Spleen (tissue), 11 donors: ENCODE measurements around the gene TAS2R30. TPM values are rescaled to one million over a fixed set of nuclear protein-coding genes. Genes with fewer than 3 reads are reported as not detected.

Experiments
- DNase-seq: peaks from one replicate; pipeline ENCODE4 v3.0.0-alpha.2; 2020
- H3K27ac ChIP-seq, 8 donors: fragments of 200-600 bp; sonication (generic) in 7 of 8; 1 replicate in 4 of 8; 2 replicates in 4 of 8; pipeline versions ENCODE4 v1.5.0 to v1.8.0; 2016 to 2021; ENCODE audit warnings: inconsistent platforms in 4 of 8, mild to moderate bottlenecking in 4 of 8, moderate library complexity in 1 of 8
- H3K27me3 ChIP-seq, 7 donors: fragments of 200-600 bp; sonication (generic) in 6 of 7; replicated peaks in 1 of 7; 1 replicate in 4 of 7; 2 replicates in 3 of 7; pipeline versions ENCODE4 v1.5.0 to v1.8.0; 2016 to 2021; ENCODE audit warnings: inconsistent platforms in 3 of 7, mild to moderate bottlenecking in 1 of 7
- H3K36me3 ChIP-seq, 6 donors: fragments of 200-600 bp; sonication (generic) in 5 of 6; 1 replicate in 4 of 6; 2 replicates in 2 of 6; pipeline versions ENCODE4 v1.5.0 to v1.8.0; 2016 to 2021; ENCODE audit warnings: inconsistent platforms in 2 of 6
- H3K4me1 ChIP-seq, 6 donors: fragments of 200-600 bp; sonication (generic) in 5 of 6; 1 replicate in 3 of 6; 2 replicates in 3 of 6; pipeline versions ENCODE4 v1.5.0 to v1.8.0; 2016 to 2021; ENCODE audit warnings: inconsistent platforms in 3 of 6
- H3K4me3 ChIP-seq, 8 donors: fragments of 200-600 bp; sonication (generic) in 7 of 8; 1 replicate in 4 of 8; 2 replicates in 4 of 8; pipeline versions ENCODE4 v1.5.0 to v1.8.0; 2016 to 2021; ENCODE audit warnings: inconsistent platforms in 4 of 8, mild to moderate bottlenecking in 4 of 8, moderate library complexity in 2 of 8
- H3K9me3 ChIP-seq, 8 donors: fragments of 200-600 bp; sonication (generic) in 7 of 8; 1 replicate in 4 of 8; 2 replicates in 4 of 8; pipeline versions ENCODE4 v1.5.0 to v1.8.0; 2016 to 2021; ENCODE audit warnings: inconsistent platforms in 4 of 8
- CTCF ChIP-seq, 11 experiments: fragments of 200-600 bp in 7 of 11; fragments of 450-650 bp in 4 of 11; sonication (generic) in 4 of 11; IDR thresholded peaks in 8 of 11; conservative IDR thresholded peaks in 3 of 11; 1 replicate in 7 of 11; 2 replicates in 4 of 11; pipeline versions ENCODE4 v1.4.0 to v1.8.0; 2016 to 2021; ENCODE audit warnings: antibody characterized with exemption in 11 of 11, inconsistent platforms in 4 of 11, mild to moderate bottlenecking in 1 of 11
- POLR2A ChIP-seq, 3 donors: fragments of 450-650 bp; IDR thresholded peaks; one replicate each; pipeline ENCODE4 v1.5.1; 2017; ENCODE audit warnings: antibody characterized with exemption in 3 of 3, mild to moderate bottlenecking in 1 of 3
- POLR2AphosphoS5 ChIP-seq, 3 donors: sonication (generic); formaldehyde crosslinking; IDR thresholded peaks; one replicate each; pipeline ENCODE4 v1.5.1; 2017; ENCODE audit warnings: antibody characterized with exemption in 3 of 3
- WGBS, 5 donors: extraction: QIAGEN DNeasy Blood & Tissue Kit in 3 of 5; methylation state at CpG; one replicate each; pipeline versions ENCODE4 v1.1.5 to v1.1.7; 2013 to 2018; 5-methylcytosine and 5-hydroxymethylcytosine counted together
- intact Hi-C: fragments of 100-400 bp; cut with DNase I; formaldehyde crosslinking; loops from one replicate; pipeline ENCODE4 v1.15.0; 2023; ENCODE audit warnings: low total_unique reads
- polyA plus RNA-seq, 3 donors: library from polyadenylated mRNA; stranded (reverse); fragments of 200-250 nt; gene quantifications; one replicate each; pipeline ENCODE4 v1.2.1, GENCODE V29; 2013
- total RNA-seq, 7 donors: library from RNA; depleted of rRNA in 3 of 7; stranded (reverse); fragments of >200 nt in 3 of 7; fragmentation: NEBNext Ultra II Directional in 4 of 7; extraction: Animal tissue kit (Norgen Biotek cat#: 25700) in 4 of 7; gene quantifications; one replicate each; pipeline versions ENCODE4 v1.1.0 to v1.2.1, GENCODE V29; 2016 to 2021
- donor health status: healthy with polysubstance abuse.
- donor health status: DM: no; HTN: no; CAD: no; lungs with moderate emphysema.
- donor health status: DM: no; HTN: no; CAD: no.
- donor health status: Bipolar disorder and iron deficiency.
- donor health status: healthy.
- donor health status: DM: no; HTN: no; CAD: no.
- donor health status: DM: yes; HTN: yes; CAD: no.

The TAS2R30 gene
- total and polyA plus RNA-seq, 10 donors = 0.09 to 30.7 (median 8.6) TPM; not detected in 1

DNA sequence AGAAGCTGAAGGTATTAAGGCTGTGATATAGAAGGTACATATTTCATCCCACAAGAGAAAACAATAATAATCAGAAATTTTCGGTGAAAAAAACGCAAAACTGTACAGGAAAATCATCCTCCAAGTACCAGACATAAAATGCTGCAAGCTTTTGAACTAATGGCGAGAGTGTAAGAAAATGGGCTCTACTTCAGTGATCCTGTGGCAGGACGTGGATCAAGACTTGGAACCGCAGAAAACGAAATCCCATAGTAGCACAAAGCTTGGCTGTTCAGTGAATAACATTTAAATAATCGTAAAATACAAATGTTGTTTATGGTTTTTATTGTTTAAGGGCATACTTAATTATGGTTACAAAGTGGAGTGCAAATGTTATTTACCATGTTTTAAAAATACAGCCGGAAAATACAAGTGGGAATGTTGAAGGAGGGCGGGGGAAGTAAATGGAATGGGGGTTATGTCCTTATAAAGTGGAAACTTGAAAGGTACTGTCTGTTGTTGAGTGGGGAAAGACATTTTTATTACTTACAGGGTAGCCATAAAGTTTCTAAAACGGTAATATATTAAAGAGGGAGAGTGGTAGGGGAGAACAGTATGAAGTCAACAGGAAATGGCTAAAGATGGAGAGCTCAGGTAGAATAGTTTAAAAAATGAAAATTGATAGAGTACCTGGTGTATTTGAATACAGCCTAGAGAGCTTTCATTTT is 37.7 kb upstream of the TAS2R30 start:
- H3K27me3 ChIP-seq = no peaks in the 10 kb centered on the region
- H3K36me3 ChIP-seq = peaks cover 0 to 18% (median 0%) of the 10 kb centered on the region in 6 donors
- peak overlapping the region; percentile 64 to 94 (median 80) for H3K4me3 ChIP-seq
- H3K4me1 ChIP-seq = peaks cover 29 to 66% (median 44%) of the 10 kb centered on the region in 6 donors
- 5 to 10% (median 7%) methylated on average over 10 of the region's 10 CpGs for WGBS, 5 donors
- intact Hi-C loops = no loop called here
- TF ChIP-seq POLR2A (IDR thresholded peaks at IDR 0.05) = no peak
- TF ChIP-seq POLR2AphosphoS5 (IDR thresholded peaks at IDR 0.05) = no peak
- TF ChIP-seq CTCF (IDR thresholded peaks at IDR 0.05 in 8 of 11, conservative IDR thresholded peaks at IDR 0.05 in 3 of 11) = no peak
- H3K27ac ChIP-seq = peak overlapping the region; percentile 93 to 99 (median 98)
- no peaks in the 10 kb centered on the region for H3K9me3 ChIP-seq
- no peak for DNase-seq

- TF ChIP-seq CTCF (IDR thresholded peaks at IDR 0.05 in 8 of 11, conservative IDR thresholded peaks at IDR 0.05 in 3 of 11) (peak in 5 of 11 experiments; percentile 11 to 38 (median 25)), POLR2A (IDR thresholded peaks at IDR 0.05) (no peak), POLR2AphosphoS5 (IDR thresholded peaks at IDR 0.05) (peak; percentile 90 to 93 (median 92))
- peak; percentile 98 for DNase-seq
- Histone ChIP-seq H3K9me3 (no peaks in the 10 kb centered on the region), H3K4me1 (peaks cover 29 to 73% (median 46%) of the 10 kb centered on the region in 6 donors), H3K27me3 (no peaks in the 10 kb centered on the region), H3K36me3 (peaks cover 0 to 20% (median 0%) of the 10 kb centered on the region in 6 donors), H3K27ac (peak within 1 kb of the TSS; percentile 93 to 99 (median 98)), H3K4me3 (peak within 1 kb of the TSS; percentile 64 to 94 (median 80))
- intact Hi-C loops = no loop called here
- 0 to 1% (median 0%) methylated on average over 28 to 70 of the region's 70 CpGs for WGBS, 5 donors
These were observed 36.9 kb upstream of the TAS2R30 start, which contains the start of gene SMIM10L1 for GRCh38 chr12:11171145-11171968. Gene SMIM10L1 (plus strand): TSS chr12:11171194. CDS start chr12:11171357, 163 bp downstream.

DNA sequence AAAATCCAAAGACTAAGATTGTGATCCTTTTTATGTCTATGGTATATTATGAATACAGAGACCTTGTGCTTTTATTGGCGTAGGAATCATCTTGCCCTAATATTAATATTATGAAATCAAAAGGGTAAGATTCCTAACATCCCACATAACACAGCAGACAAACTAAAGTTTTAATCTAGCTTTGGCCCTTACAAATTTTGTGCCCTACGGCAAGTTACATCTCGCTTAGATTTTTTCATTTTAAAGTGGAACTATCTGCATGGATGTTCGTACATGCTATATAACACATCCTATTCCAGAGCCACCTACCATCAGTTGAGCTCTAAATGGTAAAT is 36.3 kb upstream of the TAS2R30 start:
- Histone ChIP-seq H3K36me3 (peaks cover 0 to 23% (median 4%) of the 10 kb centered on the region in 6 donors), H3K27me3 (no peaks in the 10 kb centered on the region), H3K4me1 (peaks cover 29 to 79% (median 49%) of the 10 kb centered on the region in 6 donors), H3K9me3 (no peaks in the 10 kb centered on the region), H3K4me3 (peak overlapping the region; percentile 64 to 94 (median 80)), H3K27ac (peak overlapping the region; percentile 93 to 99 (median 98))
- DNase-seq = no peak
- TF ChIP-seq CTCF (IDR thresholded peaks at IDR 0.05 in 8 of 11, conservative IDR thresholded peaks at IDR 0.05 in 3 of 11) (no peak), POLR2AphosphoS5 (IDR thresholded peaks at IDR 0.05) (no peak), POLR2A (IDR thresholded peaks at IDR 0.05) (no peak)
- 2 to 5% (median 3%) methylated on average over 4 of the region's 4 CpGs for WGBS, 5 donors
- intact Hi-C loops = no loop called here

DNA sequence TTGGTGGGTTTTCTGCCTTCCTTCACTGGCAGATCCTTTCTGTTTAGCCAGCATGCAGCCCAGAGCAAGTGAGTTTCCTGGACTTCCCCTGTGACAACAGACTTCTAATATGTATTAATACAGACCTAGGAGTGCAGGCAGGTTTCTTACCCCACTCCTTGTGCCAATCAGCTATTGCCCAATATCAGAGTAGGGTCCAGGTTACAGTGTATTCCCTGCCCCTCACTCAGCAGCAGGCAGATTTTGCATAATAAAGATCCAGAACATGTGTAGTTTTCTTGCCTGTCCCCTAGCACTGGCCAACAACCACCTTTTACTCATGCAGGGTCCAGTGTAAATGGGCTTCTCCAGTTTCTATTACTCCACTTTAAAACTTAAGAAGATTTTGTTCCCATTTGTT is 31.9 kb upstream of the TAS2R30 start:
- no peak for TF ChIP-seq POLR2AphosphoS5 (IDR thresholded peaks at IDR 0.05)
- TF ChIP-seq POLR2A (IDR thresholded peaks at IDR 0.05) = no peak
- no peak for TF ChIP-seq CTCF (IDR thresholded peaks at IDR 0.05 in 8 of 11, conservative IDR thresholded peaks at IDR 0.05 in 3 of 11)
- Histone ChIP-seq H3K4me1 (peaks cover 19 to 65% (median 37%) of the 10 kb centered on the region in 6 donors), H3K27ac (no peak overlapping the region), H3K9me3 (no peaks in the 10 kb centered on the region), H3K27me3 (no peaks in the 10 kb centered on the region), H3K4me3 (no peak overlapping the region), H3K36me3 (peaks cover 0 to 48% (median 10%) of the 10 kb centered on the region in 6 donors)
- no peak for DNase-seq
- intact Hi-C loops = no loop called here
